GM19438 (cell line): ENCODE results near the gene RBM33.
"Not testable (repeated sequence)": the region's sequence is repeated elsewhere in the genome, so short reads cannot be mapped to it uniquely, and the experiment has no call there.

Experiments
- ATAC-seq: cut with Tn5 transposase; IDR thresholded peaks from one replicate; pipeline ENCODE4 v1.9.1; 2021; ENCODE audit warnings: low read depth; ENCODE audit not compliant: unreplicated experiment

RBM33 gene

DNA sequence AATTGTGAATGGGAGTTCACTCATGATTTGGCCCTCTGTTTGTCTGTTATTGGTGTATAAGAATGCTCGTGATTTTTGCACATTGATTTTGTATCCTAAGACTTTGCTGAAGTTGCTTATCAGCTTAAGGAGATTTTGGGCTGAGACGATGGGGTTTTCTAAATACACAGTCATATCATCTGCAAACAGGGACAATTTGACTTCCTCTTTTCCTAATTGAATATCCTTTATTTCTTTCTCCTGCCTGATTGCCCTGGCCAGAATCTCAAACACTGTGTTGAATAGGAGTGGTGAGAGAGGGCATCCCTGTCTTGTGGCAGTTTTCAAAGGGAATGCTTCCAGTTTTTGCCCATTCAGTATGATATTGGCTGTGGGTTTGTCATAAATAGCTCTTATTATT lies 43.8 kb downstream of the RBM33 start:
- ATAC-seq: not testable (repeated sequence)

DNA sequence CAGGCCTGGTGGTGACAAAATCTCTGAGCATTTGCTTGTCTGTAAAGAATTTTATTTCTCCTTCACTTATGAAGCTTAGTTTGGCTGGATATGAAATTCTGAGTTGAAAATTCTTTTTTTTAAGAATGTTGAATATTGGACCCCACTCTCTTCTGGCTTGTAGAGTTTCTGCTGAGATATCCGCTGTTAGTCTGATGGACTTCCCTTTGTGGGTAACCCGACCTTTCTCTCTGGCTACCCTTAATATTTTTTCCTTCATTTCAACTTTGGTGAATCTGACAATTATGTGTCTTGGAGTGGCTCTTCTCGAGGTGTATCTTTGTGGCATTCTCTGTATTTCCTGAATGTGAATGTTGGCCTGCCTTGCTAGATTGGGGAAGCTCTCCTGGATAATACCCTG lies 46.2 kb downstream of the RBM33 start:
- not testable (repeated sequence) for ATAC-seq

DNA sequence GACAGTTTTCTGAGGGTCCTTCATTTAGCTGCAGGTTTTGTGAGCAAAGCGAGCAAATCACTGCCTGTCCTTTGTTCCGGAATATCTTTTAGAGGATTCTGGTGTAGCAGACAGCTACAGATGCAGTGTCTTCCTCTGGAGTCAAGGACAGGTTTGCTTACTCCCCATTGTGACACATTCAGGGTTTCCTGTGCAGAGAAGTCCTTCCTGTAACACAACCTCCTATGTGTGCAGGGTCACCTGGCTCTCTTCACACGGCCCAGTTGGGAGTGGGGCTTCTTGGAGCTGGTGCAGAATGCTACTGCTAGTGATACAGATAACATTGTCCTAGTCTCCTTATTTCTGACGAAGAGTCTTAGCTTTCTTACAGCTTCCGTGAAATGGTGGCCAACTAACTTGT lies 47.9 kb downstream of the RBM33 start:
- ATAC-seq: no peak

DNA sequence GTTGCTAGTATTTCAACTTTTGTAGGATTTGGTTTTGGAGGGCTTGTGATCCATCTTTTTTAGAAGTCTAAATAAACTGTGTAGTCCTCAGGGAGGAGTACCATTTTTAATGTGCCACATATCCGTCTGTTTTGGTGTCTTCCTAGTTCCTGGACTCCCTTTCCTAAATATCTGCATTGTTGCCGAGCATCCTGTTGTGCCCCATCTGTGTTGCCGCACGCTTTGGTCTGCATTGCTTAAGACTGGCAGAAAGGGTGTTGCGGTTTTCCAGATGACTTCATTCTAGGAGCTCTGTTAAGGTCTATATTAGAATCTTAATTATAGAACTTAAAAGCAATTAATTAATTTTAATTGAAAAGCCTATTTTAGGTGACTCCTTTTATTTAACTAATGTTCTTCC lies 49.4 kb downstream of the RBM33 start:
- ATAC-seq: no peak

DNA sequence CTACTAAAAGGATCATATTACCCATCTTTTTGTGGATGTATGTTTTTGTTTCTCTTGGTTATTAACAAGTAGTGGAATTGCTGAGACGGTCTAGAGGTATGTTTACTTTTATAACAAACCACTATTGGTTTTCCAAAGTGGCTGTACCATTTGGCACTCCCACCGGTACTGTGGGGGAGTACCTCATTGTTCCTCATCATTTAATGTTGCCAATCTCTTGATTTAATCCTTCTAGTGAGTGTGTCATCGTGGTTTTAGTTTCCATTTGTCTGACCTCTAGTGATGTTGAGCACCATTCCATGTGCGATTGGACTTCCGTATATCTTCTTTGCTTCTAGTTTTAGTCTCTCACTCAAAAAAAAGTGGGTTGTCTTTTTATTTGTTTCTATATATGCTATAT lies 50.4 kb downstream of the RBM33 start:
- ATAC-seq: no peak

DNA sequence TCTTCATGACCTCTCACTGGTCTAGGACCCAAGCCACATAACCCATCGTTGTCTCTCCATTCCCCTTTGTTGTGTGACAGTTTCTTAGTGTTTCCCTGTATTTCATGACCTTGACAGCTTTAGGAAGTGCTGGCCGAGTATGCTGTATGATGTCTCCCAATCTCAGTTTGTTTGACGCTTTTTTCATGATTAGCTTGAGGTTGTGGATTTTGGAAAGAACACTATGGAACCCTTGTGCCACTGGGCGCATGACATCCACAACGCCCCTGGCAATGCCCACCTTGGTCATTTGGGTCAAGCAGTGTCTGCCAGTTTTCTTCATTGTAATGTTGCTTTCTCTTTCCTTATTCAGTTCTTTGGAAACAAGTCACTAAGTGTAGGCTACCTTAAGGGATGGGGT lies 52.3 kb downstream of the RBM33 start:
- no peak for ATAC-seq

DNA sequence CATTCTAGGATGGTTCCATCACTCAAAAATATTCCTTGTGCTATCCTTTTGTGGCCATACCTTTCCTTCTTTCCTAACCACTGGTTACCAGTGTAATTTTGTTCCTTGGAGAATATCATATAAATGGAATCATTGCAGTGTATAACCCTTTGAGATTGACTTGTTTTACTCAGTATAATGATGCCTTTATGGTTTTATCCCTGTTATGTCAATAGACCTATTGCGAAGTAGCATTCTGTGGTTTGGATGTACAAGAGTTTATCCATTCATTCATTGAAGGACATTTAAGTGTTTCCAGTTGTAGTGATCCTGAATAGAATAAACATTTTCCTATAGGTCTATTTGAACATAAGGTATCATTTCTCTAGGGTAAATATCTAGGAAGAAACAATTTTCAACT lies 54.2 kb downstream of the RBM33 start:
- ATAC-seq: no peak

DNA sequence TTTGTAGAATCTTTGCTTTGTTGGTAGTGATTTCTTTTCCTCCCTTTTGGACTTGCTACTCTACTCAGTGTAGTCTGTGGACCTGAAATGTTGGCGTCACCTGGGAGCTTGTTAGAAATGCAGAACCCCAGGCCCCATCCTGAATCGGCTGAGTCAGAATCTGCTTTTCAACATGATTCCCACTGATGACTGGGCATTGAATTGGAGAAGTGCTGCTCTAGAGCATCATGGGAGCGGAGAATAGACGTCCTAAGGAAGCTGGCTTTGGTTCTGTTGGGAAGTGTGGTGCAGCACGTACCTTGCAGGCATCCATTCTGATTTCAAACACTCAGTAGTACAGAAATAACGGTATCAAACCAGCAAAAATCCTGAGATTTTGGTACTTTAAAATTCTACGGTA lies 54.7 kb downstream of the RBM33 start:
- no peak for ATAC-seq

DNA sequence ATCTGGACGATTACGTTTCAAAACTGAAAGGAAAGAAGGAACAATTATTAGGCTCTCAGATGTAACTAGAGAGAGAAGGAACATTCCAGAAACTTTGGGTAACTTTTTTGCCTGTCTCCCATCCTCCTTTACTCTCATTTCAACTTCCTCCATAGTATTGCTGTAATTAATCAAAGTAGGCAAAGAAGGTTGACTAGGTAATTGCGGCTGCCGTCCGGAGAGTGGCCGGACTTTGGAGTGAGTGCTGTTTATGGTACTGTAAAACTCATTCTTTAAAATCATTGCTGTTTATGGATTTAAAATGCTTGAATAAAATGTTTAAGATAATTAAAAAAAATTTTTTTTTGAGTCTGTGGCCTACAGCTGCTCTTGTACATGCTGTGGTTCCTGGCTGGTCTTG lies 56.4 kb downstream of the RBM33 start:
- no peak for ATAC-seq

DNA sequence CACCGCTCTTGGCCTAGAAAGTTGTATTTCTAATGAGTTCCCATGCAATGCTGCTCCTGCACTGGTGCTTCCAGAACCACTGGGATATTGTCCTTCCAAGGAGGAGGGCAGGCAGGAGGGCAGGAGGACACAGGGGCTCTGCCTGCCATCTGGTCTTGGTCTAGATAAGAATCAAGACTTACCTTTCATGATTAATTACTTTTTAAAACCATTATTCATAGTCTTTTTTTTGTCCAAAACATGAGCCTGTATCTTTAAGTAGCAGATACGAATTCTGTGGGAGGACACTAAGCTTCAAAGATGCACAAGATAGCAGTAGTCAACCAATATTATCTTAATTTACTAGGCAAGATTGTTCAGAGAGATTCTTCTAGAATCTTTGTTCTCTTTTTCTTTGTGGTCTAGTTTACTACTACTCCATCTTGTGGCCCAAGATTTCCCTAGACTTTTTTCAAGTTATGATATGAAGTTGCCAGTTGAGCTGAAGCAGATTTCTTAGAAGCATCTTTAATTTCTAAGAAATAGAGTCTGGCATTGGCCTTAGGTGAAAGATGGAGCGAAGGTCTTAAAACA lies 57.6 kb downstream of the RBM33 start:
- no peak for ATAC-seq

DNA sequence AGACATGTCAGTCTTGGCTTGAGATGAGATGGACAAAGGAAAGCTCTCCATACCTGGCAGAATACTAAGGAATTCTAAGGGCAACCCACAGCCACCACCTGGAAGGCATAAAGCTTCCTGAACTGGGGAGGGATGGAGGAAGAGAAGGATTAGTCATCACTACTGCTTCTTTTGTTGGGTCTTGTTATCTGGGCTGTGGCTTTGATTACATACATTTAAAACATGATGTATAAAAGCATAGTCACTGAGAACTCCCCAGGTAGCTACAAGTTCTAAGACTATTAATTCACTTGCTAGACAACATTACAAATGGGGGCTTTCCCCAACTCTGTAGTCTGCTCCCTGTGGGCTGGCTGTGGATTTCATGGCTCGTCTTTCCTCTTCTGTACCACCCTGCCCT lies 58.2 kb downstream of the RBM33 start:
- ATAC-seq: no peak

DNA sequence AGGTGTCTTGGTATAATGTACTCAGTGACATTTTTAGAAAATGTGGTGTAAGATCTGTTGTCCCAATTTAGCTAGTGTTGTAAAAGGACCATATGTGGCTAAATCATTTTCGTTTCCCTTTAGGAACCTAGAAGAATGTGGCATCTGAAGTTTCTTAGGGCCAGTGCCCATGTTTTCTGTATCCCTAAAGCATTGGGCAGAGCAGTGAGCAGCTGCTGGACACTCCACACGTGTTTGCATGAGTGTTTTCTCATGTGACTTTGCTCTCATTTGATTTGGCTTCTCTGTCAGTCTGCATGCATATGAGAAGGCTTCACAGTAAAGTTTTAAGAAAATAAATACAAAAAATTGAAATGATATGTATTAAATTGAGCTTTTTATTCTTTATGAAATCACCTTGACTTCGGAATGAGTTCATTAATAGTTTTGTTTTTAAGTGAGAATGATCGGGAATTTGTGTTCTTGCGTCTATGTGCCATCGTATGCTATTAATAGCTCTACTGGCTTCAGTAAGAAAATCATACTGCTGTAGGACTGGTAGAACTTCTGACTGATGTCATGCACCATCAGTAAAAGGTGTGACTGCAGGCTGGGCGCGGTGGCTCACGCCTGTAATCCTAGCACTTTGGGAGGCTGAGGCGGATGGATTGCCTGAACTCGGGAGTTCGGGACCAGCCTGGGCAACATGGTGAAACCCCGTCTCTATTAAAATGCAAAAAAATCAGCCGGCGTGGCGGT lies 61.3 kb downstream of the RBM33 start:
- no peak for ATAC-seq

DNA sequence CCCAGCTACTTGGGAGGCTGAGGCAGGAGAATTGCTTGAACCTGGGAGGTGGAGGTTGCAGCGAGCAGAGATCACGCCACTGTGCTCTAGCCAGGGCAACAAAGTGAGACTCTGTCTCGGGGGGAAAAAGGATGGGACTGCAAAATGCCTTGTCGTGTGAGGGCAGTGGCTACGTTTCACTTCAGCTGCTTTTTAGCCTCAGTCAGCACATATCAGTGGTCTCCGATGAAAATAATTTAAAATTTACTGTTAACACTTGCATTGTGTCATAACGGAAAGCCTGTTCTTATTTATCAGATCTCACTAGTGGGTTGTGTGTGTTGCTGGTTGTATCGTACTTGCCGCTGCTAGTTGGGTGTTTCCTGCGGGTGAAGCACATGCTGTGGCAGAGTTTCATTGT lies 61.9 kb downstream of the RBM33 start:
- no peak for ATAC-seq

DNA sequence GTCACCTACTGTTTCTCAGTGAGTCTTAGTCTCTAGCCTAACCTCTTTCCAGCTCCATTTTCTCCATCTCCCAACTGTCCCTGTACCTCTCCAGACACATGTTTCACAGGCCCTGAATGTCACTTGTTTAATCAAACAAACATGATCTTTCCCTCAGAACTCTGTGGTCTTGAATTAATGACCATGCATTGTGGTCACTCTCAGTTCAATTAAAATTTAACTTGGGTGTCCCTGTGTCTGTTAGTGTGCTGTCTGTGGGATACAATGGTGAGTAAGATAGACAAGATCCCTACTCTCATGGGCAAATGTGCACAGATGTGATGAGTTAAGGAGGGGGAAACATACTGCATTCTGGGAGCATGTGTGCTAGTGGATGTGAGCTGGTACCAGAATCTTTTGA lies 65.0 kb downstream of the RBM33 start:
- peak; percentile 56 for ATAC-seq

DNA sequence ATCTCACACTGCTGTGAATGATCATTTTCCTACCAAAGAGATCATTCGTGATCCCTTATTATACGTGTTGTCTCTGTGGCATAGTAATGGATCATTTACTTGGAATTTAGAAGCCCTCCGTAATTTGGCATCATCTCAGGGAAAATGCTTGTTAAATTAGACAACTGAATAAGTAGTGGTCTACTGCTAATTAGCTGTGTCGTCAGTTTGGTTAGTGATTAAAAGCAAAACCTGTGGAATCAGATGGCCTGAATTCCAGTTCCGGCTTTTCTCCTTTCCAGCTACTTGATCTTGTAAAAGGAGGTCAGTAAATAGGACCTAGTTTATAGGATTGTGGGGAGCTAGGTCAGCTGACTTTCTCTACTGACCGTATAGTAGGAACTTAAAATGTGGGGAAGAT lies 65.6 kb downstream of the RBM33 start:
- ATAC-seq: no peak

DNA sequence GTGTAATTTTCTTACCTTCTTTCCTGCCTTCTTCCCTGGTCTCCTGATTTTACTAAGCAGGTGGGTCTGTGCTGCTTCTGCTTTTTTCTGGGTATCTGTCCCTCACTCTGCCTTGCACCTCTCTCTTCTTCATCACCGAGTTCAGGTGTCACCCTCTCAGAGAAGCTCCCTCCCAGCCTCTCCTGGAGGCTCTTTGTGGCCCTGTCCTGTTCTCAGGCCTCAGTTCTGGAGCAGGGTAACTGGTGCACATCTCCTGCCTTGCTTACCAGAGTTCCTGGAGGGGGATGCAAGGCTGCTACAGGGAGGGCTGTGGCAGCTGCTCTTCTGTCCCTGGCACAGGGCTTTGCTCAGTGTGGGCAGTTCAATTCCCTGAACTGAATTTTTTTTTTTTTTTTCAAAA lies 66.1 kb downstream of the RBM33 start:
- ATAC-seq: peak; percentile 84

DNA sequence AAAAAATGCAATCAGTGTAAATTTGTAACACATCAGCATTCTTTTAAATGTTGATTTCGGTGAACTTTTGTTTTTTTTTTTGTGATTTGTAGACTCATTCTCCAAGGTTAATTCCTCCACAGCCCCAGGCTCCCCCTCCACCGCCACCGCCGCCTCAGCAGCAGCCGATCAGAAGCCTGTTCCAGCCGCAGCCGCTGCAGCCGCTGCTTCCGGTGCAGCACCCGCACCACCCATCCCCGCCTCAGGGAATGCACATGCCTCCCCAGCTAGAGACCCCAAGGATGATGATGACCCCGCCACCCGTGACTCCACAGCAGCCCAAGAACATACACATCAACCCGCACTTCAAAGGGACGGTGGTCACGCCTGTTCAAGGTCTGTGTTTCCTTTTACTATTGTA lies 66.6 kb downstream of the RBM33 start:
- no peak for ATAC-seq

DNA sequence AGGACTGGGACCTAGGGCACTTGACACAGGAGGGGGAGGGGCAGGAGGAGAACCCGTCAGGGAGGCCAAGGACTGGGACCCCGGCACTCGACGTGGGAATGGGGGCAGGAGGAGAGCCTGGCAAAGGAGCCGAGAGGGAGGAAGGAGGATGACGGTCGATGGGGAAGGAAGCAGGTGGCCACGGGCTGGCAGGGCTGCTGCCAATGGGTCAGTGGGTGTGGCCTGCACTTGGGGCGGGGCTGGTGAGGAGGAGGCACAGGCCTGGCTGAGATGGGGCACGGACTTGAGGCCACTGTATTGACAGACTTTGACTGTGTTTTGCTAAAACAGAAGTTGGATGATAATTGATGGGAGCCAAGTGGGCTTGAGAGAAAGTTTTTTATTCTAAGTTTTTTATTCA lies 68.9 kb downstream of the RBM33 start:
- no peak for ATAC-seq

DNA sequence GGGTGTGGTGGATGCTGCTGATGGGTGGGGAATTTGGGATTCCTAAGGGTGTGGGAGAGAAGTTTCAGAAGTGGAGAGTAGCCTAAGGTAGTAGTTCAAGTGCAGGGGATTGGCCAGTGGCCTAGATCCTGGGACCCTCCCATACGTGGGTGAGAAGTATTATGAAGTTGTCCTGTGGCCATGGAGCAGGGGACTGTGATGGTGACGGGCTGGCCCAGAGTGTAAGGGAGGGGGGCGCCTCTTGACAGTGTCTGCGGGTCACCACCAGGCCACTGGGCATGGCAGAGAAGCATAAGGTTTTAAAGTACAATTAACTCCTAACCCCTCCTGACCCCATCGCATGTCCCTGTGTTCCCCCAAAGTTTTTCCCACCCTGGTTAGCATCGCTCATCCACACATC lies 70.2 kb downstream of the RBM33 start:
- no peak for ATAC-seq

DNA sequence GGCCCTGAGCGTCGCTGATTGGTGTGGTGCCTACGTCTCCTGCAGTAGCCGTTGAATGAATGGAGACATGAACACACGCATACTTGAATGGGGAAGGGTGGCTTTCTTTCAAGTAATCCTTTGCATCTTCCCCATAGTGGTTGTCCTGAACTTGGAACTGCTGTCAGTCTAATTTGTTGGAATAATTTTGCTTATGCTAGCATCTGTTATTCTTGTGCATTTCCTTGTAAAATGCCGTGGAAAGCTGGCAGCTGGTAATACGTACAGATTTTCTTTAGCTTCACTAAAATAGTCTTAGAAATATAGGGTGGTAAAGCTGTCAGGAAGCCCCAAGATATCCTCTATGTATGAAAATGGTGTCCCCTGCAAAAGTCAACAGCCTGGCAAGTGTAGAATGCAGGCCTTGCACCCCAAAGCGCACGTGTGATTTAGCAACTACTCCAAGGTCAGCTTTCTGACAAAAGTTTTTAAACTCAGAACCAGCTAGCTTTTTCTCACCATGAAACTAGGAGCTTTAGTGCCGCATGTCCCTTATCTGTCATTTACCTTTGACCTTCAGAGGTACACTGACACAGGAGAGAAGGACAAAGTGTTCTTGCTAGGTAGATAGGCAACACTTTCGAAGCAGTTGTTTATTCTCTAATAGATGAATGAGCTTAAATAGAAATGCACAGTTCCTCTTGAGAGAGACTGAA lies 70.8 kb downstream of the RBM33 start:
- ATAC-seq: no peak

DNA sequence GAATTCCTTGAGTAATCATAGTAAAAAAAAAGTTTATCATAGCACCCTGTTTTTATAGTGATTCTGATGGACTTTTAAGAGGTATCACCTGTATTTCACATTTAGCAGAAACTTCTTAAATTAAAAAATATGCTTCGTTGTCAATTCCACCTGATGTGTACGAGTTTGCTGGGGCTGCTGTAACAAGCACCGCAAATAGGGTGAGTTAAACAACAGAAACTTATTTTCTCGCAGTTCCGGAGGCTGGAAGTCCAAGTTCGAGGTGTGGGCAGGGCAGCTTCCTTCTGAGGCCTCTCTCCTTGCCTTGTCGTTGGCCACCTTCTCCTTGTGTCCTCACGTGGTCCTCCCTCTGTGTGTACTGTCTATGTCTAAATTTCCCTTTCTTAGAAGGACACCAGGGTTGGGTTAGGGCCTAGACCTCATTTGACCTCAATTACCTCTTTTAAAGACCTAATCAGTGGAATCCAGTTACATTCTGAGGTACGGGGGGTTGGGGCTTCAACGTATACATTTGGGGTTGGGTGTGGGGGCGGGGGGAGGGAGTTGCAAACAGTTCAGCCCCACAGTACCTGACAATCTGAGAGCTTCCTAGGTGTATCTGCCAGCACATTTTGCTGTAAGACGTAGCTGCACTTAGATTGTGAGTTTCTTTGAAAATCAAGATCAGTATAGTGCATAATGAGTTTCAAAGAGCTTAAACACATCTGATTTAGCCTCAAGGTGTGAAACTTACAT lies 72.7 kb downstream of the RBM33 start:
- ATAC-seq: no peak
